ENCODE measurements around the gene CACTIN.
A peak's percentile ranks its signal among the peaks of the same experiment; 100 is the strongest.

CACTIN gene

GRCh38 chr19:3573162-3573857 is 53.3 kb downstream of the CACTIN start:
- TF ChIP-seq FOXM1 (IDR thresholded peaks at IDR 0.05; ENCODE audit: borderline replicate concordance, low read depth): no peak
- TF ChIP-seq NFIC (IDR thresholded peaks at IDR 0.05): no peak
- TF ChIP-seq TCF12 (IDR thresholded peaks at IDR 0.05; ENCODE audit: low read depth): no peak
- TF ChIP-seq TEAD4 (IDR thresholded peaks at IDR 0.05): no peak
- TF ChIP-seq, protein P1, sequence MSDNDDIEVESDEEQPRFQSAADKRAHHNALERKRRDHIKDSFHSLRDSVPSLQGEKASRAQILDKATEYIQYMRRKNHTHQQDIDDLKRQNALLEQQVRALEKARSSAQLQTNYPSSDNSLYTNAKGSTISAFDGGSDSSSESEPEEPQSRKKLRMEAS (IDR thresholded peaks at IDR 0.05): peak; percentile 60; the same call in 1 of the 2 replicates
- no peak for TF ChIP-seq EP300 (IDR thresholded peaks at IDR 0.05; ENCODE audit: borderline replicate concordance)
- TF ChIP-seq EGR1 (IDR thresholded peaks at IDR 0.05): no peak
- TF ChIP-seq CEBPB (IDR thresholded peaks at IDR 0.05): no peak
- TF ChIP-seq YY1 (IDR thresholded peaks at IDR 0.05; ENCODE audit: low read depth): peak; percentile 82
- no peak for TF ChIP-seq CREB1 (IDR thresholded peaks at IDR 0.05; ENCODE audit: low read depth)
- TF ChIP-seq, protein P2, sequence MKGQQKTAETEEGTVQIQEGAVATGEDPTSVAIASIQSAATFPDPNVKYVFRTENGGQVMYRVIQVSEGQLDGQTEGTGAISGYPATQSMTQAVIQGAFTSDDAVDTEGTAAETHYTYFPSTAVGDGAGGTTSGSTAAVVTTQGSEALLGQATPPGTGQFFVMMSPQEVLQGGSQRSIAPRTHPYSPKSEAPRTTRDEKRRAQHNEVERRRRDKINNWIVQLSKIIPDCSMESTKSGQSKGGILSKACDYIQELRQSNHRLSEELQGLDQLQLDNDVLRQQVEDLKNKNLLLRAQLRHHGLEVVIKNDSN (IDR thresholded peaks at IDR 0.05): no peak
- no peak for TF ChIP-seq REST (IDR thresholded peaks at IDR 0.05; ENCODE audit: low read depth)
- no peak for TF ChIP-seq TAF1 (IDR thresholded peaks at IDR 0.05; ENCODE audit: low read depth)
- TF ChIP-seq RAD21 (IDR thresholded peaks at IDR 0.05; ENCODE audit: low read depth): no peak
- TF ChIP-seq ZBTB7A (IDR thresholded peaks at IDR 0.05; ENCODE audit: low read depth): peak; percentile 96

- TF ChIP-seq TCF12 (IDR thresholded peaks at IDR 0.05; ENCODE audit: low read depth): no peak
- TF ChIP-seq FOXM1 (IDR thresholded peaks at IDR 0.05; ENCODE audit: borderline replicate concordance, low read depth): no peak
- no peak for TF ChIP-seq NFIC (IDR thresholded peaks at IDR 0.05)
- TF ChIP-seq RAD21 (IDR thresholded peaks at IDR 0.05; ENCODE audit: low read depth): no peak
- TF ChIP-seq, protein P2 (IDR thresholded peaks at IDR 0.05): no peak
- TF ChIP-seq CREB1 (IDR thresholded peaks at IDR 0.05; ENCODE audit: low read depth): no peak
- TF ChIP-seq TEAD4 (IDR thresholded peaks at IDR 0.05): no peak
- TF ChIP-seq REST (IDR thresholded peaks at IDR 0.05; ENCODE audit: low read depth): no peak
- no peak for TF ChIP-seq EGR1 (IDR thresholded peaks at IDR 0.05)
- TF ChIP-seq, protein P1 (IDR thresholded peaks at IDR 0.05): no peak
- no peak for TF ChIP-seq TAF1 (IDR thresholded peaks at IDR 0.05; ENCODE audit: low read depth)
- no peak for TF ChIP-seq YY1 (IDR thresholded peaks at IDR 0.05; ENCODE audit: low read depth)
- no peak for TF ChIP-seq EP300 (IDR thresholded peaks at IDR 0.05; ENCODE audit: borderline replicate concordance)
- TF ChIP-seq ZBTB7A (IDR thresholded peaks at IDR 0.05; ENCODE audit: low read depth): no peak
- TF ChIP-seq CEBPB (IDR thresholded peaks at IDR 0.05): no peak
Measured at GRCh38 chr19:3572855-3573161, 53.8 kb downstream of the CACTIN start, which contains the start of gene HMG20B. TSS of gene HMG20B (plus strand) at chr19:3572944. CDS start at chr19:3573310, 366 bp downstream.

- TF ChIP-seq EP300 (IDR thresholded peaks at IDR 0.05; ENCODE audit: borderline replicate concordance): no peak
- TF ChIP-seq, protein P1 (IDR thresholded peaks at IDR 0.05): no peak
- TF ChIP-seq CREB1 (IDR thresholded peaks at IDR 0.05; ENCODE audit: low read depth): 0 out of 2 replicates have a peak, but pooled peaks have one; percentile 34
- TF ChIP-seq EGR1 (IDR thresholded peaks at IDR 0.05): peak; percentile 83
Measured at GRCh38 chr19:3572132-3572854, 54.3 kb downstream of the CACTIN start.

- TF ChIP-seq CREB1 (IDR thresholded peaks at IDR 0.05; ENCODE audit: low read depth): no peak
- no peak for TF ChIP-seq FOXM1 (IDR thresholded peaks at IDR 0.05; ENCODE audit: borderline replicate concordance, low read depth)
Measured at GRCh38 chr19:3570606-3571011, 56.0 kb downstream of the CACTIN start.

- TF ChIP-seq REST (IDR thresholded peaks at IDR 0.05; ENCODE audit: low read depth): no peak
- TF ChIP-seq YY1 (IDR thresholded peaks at IDR 0.05; ENCODE audit: low read depth): no peak
- TF ChIP-seq FOXM1 (IDR thresholded peaks at IDR 0.05; ENCODE audit: borderline replicate concordance, low read depth): no peak
- TF ChIP-seq EP300 (IDR thresholded peaks at IDR 0.05; ENCODE audit: borderline replicate concordance): no peak
- TF ChIP-seq, protein P1 (IDR thresholded peaks at IDR 0.05): no peak
Measured at GRCh38 chr19:3565139-3565538, 61.5 kb downstream of the CACTIN start.

Measured in Ishikawa (cell line).